Fibroblast of pulmonary artery (primary cell): Measurements from ENCODE around the gene PSMD9.
A peak's percentile ranks its signal among the peaks of the same experiment; 100 is the strongest.

Source experiments
- DNase-seq: peaks from one replicate; pipeline ENCODE4 v3.0.0-alpha.2; 2010; ENCODE audit warnings: low read depth
- H3K4me3 ChIP-seq: replicated peaks from 2 replicates; pipeline ENCODE4 v1.5.1; 2011; ENCODE audit warnings: low read depth, mild to moderate bottlenecking, control low read depth, low read length, moderate library complexity
- TF ChIP-seq, protein P1 (sequence below): IDR thresholded peaks from 2 replicates; pipeline ENCODE4 v1.5.1; 2011; ENCODE audit warnings: mild to moderate bottlenecking, control low read depth, low read length, inconsistent platforms; ENCODE audit errors: missing control alignments

The PSMD9 gene

DNA sequence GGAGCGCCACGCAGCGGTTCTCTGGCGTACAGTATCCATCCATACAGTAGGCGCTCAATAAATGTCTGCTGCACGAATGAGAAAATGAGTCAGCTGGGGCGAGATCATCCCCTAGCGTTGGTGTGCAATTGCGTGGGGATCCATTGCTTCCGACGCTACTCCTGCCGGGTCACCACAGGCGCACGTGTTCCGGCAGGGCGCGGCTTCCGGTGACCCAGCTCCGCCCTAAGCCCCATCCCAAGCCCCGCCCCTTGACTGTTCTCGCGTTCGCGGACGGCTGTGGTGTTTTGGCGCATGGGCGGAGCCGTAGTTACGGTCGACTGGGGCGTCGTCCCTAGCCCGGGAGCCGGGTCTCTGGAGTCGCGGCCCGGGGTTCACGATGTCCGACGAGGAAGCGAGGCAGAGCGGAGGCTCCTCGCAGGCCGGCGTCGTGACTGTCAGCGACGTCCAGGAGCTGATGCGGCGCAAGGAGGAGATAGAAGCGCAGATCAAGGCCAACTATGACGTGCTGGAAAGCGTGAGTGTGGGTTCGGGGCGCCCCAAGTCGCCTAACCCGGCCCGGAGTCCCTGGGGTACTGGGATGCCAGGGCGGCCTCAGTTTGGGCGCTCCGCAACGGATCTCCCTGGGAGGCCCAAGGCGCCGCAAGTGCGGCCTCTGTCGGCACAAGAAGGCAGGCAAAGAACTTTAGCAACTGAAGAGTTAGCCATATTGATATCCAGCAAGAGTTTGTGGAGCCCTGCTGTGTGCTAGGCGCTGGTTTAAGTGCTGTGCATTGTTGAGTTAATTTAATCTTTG lies at the start of gene PSMD9:
TSS of gene PSMD9 (plus strand) at position 313 of the 796 bp plus-strand sequence. CDS start at position 380, 67 bp downstream.
- TF ChIP-seq, protein P1, sequence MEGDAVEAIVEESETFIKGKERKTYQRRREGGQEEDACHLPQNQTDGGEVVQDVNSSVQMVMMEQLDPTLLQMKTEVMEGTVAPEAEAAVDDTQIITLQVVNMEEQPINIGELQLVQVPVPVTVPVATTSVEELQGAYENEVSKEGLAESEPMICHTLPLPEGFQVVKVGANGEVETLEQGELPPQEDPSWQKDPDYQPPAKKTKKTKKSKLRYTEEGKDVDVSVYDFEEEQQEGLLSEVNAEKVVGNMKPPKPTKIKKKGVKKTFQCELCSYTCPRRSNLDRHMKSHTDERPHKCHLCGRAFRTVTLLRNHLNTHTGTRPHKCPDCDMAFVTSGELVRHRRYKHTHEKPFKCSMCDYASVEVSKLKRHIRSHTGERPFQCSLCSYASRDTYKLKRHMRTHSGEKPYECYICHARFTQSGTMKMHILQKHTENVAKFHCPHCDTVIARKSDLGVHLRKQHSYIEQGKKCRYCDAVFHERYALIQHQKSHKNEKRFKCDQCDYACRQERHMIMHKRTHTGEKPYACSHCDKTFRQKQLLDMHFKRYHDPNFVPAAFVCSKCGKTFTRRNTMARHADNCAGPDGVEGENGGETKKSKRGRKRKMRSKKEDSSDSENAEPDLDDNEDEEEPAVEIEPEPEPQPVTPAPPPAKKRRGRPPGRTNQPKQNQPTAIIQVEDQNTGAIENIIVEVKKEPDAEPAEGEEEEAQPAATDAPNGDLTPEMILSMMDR = peak; percentile 78
- H3K4me3 ChIP-seq = peak within 1 kb of the TSS; percentile 90
- DNase-seq = peak; percentile 98

DNA sequence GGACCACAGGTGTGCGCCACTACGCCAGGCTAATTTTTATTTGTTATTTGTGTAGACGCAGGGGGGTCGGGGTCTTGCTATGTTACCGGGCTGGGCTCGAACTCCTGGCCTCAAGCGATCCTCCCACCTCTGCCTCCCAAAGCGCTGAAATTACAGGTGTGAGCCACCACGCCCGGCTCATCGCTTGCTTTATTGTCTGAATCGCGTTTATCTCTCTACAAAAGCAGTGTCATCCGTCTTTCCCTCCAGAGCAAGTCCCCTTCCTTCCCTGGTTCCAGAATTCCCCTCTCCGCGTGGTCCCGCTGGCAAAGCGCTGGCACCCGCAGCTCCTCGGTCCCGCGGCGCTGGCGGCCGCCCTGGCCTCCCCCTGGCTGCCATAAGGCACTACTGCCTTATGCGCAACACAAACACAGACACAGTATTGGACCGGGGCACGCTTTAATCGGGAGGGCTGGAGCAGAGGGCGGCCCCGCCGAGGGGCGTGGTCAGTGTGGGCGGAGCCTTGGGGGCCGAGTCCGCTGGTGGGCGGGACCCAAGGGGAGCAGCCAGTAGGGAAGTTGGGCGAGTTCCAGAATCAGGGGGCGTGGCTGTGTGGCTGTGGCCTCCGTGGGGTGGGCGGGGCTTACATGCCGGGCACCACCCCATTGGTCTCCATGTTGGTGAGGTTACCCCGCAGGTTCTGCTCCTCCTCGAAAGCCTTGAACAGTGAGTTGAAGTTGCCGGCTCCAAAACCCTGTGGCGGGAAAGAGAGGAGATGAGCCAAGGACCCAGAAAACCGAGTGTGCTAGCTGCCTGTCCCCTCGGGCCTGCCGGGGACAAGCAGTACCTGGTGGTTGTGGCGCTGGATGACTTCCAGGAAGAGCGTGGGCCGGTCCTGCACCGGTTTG lies 49.2 kb upstream of the PSMD9 start:
- TF ChIP-seq, protein P1 = peak; percentile 46
- DNase-seq = peak; percentile 99
- H3K4me3 ChIP-seq = peak overlapping the region; percentile 75

GRCh38 chr12:121839993-121840761 lies 48.4 kb upstream of the PSMD9 start:
- TF ChIP-seq, protein P1 = no peak
- DNase-seq = no peak
- H3K4me3 ChIP-seq = peak overlapping the region; percentile 75

- DNase-seq = no peak
- TF ChIP-seq, protein P1 = no peak
- no peak overlapping the region for H3K4me3 ChIP-seq
Measured at GRCh38 chr12:121843236-121843982, 45.2 kb upstream of the PSMD9 start.

DNA sequence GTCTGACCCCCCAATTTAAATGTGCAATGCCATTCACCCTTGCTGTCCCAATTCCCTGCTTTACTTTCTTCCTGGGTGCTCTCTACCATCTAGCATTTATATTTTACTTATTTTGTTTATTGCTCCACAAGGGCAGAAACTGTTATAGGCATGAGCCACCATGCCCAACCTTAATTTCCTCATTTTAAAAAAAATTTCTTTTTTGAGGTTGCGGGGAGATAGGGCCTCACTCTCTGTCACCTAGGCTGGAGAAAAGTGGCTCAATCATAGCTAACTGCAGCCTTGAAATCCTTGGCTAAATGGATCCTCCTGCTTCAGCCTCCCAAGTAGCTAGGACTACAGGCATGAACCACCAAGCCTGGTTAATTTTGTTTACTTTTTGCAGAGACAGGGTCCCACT lies 42.9 kb upstream of the PSMD9 start:
- no peak for DNase-seq
- H3K4me3 ChIP-seq = no peak overlapping the region
- TF ChIP-seq, protein P1 = no peak

DNA sequence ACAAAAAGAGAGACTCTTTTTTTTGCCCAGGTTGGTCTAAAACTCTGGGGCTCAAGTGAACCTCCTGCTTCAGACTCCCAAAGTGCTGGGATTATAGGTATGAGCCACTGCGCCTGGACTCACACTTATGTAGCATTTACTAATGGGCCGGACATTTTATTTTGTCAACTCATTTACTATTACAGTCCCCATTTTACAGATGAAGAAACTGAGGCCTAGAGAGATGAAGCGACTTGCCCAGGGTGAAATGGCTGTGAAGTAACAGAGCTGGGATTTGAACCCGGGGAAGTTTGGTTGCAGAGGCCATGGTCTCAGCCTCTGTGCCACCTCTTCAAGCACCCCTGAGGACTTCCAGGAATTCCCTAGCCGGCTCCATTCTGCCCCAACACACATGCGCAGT lies 39.4 kb upstream of the PSMD9 start:
- no peak for DNase-seq
- H3K4me3 ChIP-seq = no peak overlapping the region
- TF ChIP-seq, protein P1 = no peak
